Activated CD4-positive, alpha-beta memory T cell treated with anti-CD3 and anti-CD28 coated beads, Interleukin-2, amount 10 ng/mL, durations not matched to agents 7 days and 5 days (primary cell): ENCODE data around the gene TBPL1. TPM values are rescaled to one million over a fixed set of nuclear protein-coding genes. Genes with fewer than 3 reads are reported as not detected.

ENCODE experiments used
- CTCF ChIA-PET: fragments of 350-600 bp; sonication (Branson Sonifier 250); formaldehyde crosslinking; loops from one replicate; lab custom pipeline; 2021; ENCODE audit warnings: antibody characterized with exemption, inconsistent platforms; lab: Charles Lee
- POLR2A ChIA-PET: fragments of 350-600 bp; sonication (Branson Sonifier 250); formaldehyde crosslinking; loops from one replicate; lab custom pipeline; 2021; ENCODE audit warnings: antibody characterized with exemption; lab: Charles Lee
- DNase-seq: peaks from one replicate; pipeline ENCODE4 v3.0.0-alpha.2; 2020
- H3K27ac Mint-ChIP-seq: one replicate; pipeline ENCODE4 v1.8.0; 2021; ENCODE audit warnings: mild to moderate bottlenecking, mixed read lengths
- H3K27me3 Mint-ChIP-seq: one replicate; pipeline ENCODE4 v1.8.0; 2021; ENCODE audit warnings: mixed read lengths
- H3K36me3 Mint-ChIP-seq: one replicate; pipeline ENCODE4 v1.8.0; 2021; ENCODE audit warnings: low read depth, mixed read lengths
- H3K4me1 Mint-ChIP-seq: one replicate; pipeline ENCODE4 v1.8.0; 2021; ENCODE audit warnings: mixed read lengths
- H3K4me3 Mint-ChIP-seq: one replicate; pipeline ENCODE4 v1.8.0; 2021; ENCODE audit warnings: mild to moderate bottlenecking, mixed read lengths
- H3K9me3 Mint-ChIP-seq: one replicate; pipeline ENCODE4 v1.8.0; 2021; ENCODE audit warnings: mixed read lengths
- total RNA-seq, 2 experiments: library from RNA; stranded (reverse); gene quantifications; one replicate each; pipeline ENCODE4 v1.2.3, GENCODE V29; 2021

Gene TBPL1
- total RNA-seq, 2 experiments from 2014 or later: 33.5 to 35.5 TPM

GRCh38 chr6:133986942-133987341 is 33.9 kb downstream of the TBPL1 start:
- ChIA-PET CTCF (interaction anchor here (0.9 to 3.5 kb wide), 3 partner anchors 14 to 110 kb away, joined by 3 to 20 read pairs (median 4); no protein-coding TSS in a partner anchor), POLR2A (no interaction called here)
- Mint-ChIP-seq H3K9me3 (no peaks in the 10 kb centered on the region), H3K27me3 (no peaks in the 10 kb centered on the region), H3K4me3 (no peak overlapping the region), H3K36me3 (peaks cover 44% of the 10 kb centered on the region), H3K27ac (no peak overlapping the region), H3K4me1 (peaks cover 40% of the 10 kb centered on the region)
- DNase-seq: no peak

DNA sequence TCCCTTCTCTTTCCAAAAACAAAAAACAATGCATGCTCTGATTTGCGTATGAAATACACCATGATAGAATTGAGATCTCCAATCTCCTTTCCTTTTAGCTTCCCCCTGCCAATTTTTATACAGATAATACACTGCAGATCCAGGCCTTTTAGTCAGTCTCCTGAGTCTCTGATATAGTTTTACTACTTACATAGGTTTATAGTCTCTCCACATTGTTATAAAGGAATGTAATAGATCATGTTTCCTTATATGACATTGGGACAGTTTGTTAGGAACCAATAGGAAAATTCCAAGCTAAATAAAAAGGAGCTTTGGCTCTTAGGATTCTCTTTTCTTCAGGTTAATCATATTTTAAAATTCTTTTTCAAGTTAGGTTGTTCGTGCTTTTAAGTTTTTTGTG is 36.5 kb downstream of the TBPL1 start:
- no peak for DNase-seq
- H3K9me3 Mint-ChIP-seq: no peaks in the 10 kb centered on the region
- ChIA-PET CTCF (interaction anchor here (1.2 to 2.5 kb wide), 2 partner anchors 16 to 46 kb away, joined by 4 to 8 read pairs; no protein-coding TSS in a partner anchor), POLR2A (no interaction called here)
- peaks cover 19% of the 10 kb centered on the region for H3K4me1 Mint-ChIP-seq
- H3K27me3 Mint-ChIP-seq: no peaks in the 10 kb centered on the region
- no peak overlapping the region for H3K27ac Mint-ChIP-seq
- no peak overlapping the region for H3K4me3 Mint-ChIP-seq
- H3K36me3 Mint-ChIP-seq: peaks cover 27% of the 10 kb centered on the region

DNA sequence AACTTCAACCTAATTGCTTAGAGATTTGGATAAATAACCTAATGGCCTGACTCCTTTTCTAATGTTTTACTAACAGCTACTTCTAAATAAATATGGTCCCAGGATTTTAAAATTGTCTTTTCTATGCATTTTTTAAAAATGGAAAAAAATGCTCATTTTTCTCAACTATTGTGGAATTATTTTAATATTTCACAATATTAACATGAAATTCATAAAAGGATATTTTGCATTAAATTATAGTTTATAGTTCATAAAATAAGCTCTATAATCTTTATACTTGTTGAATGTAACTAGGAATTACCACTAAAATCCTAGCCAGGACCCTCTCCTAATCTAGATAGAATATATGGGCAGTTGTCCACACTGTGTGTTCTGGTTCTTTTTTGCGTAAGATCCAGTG is 37.3 kb downstream of the TBPL1 start:
- H3K27me3 Mint-ChIP-seq: no peaks in the 10 kb centered on the region
- CTCF ChIA-PET: interaction anchor here (2.5 kb wide), 1 partner anchor 17 kb away, joined by 8 read pairs; no protein-coding TSS in a partner anchor
- H3K9me3 Mint-ChIP-seq: no peaks in the 10 kb centered on the region
- H3K4me1 Mint-ChIP-seq: peaks cover 14% of the 10 kb centered on the region
- peaks cover 23% of the 10 kb centered on the region for H3K36me3 Mint-ChIP-seq
- H3K27ac Mint-ChIP-seq: no peak overlapping the region
- DNase-seq: no peak
- H3K4me3 Mint-ChIP-seq: no peak overlapping the region
- POLR2A ChIA-PET: no interaction called here

DNA sequence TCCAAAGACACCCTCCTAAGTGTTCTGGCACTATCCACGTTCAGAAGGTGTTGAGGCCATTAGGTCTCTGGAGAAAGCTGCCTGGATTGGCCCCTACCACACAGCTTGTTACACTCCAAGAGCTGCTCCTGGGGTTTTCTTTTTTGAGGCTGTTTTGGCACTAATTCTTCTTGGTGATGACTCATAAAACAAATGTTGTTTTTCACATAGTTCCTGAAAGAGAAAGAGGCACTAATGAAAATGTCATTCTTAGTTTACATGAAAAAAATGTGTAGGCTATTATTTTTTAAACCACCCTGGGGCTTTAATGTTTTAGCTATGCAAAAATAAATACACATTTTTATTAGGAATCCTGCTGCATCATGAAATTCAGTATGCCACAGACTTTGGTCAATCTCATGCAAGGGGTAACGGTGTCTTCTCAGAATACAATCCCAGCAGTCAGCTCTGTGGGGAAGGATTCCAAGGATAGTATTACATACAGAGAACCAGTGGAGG is 38.1 kb downstream of the TBPL1 start:
- Mint-ChIP-seq H3K27me3 (no peaks in the 10 kb centered on the region), H3K9me3 (no peaks in the 10 kb centered on the region), H3K4me1 (peaks cover 6% of the 10 kb centered on the region), H3K27ac (no peak overlapping the region), H3K36me3 (peaks cover 14% of the 10 kb centered on the region), H3K4me3 (no peak overlapping the region)
- ChIA-PET CTCF (interaction anchor here (1.2 to 2.5 kb wide), 3 partner anchors 9 to 18 kb away, joined by 3 to 8 read pairs (median 6); no protein-coding TSS in a partner anchor), POLR2A (no interaction called here)
- DNase-seq: no peak

GRCh38 chr6:133992992-133993680 is 40.1 kb downstream of the TBPL1 start:
- no peak for DNase-seq
- CTCF ChIA-PET: interaction anchor here (0.6 to 1.0 kb wide), 2 partner anchors 70 to 669 kb away, joined by 3 read pairs; no protein-coding TSS in a partner anchor
- Mint-ChIP-seq H3K27me3 (no peaks in the 10 kb centered on the region), H3K9me3 (no peaks in the 10 kb centered on the region), H3K4me3 (no peak overlapping the region), H3K4me1 (no peaks in the 10 kb centered on the region), H3K36me3 (peaks cover under 1% of the 10 kb centered on the region), H3K27ac (no peak overlapping the region)
- POLR2A ChIA-PET: interaction anchor here (1.6 kb wide), 1 partner anchor 11 kb away, joined by 5 read pairs; no protein-coding TSS in a partner anchor

DNA sequence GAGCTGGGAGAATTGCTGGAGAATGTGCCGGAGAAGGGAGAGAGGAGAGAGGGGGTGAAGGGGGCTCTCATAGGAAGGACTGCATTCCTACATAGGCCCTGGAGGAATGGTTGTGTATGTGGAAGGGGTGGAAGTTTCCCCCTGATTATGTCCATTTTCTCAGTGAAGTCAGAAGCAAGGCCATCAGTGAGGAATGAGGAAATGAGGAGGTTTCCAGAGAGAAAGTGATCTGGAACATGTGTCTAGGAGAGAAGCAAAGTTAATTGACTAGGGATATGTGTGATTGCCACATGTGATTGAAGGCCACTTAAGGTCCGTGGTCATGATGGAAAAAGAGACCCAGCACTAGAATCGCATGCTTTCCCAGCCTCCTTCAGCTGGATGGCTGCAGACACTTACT is 42.3 kb downstream of the TBPL1 start:
- Mint-ChIP-seq H3K27ac (no peak overlapping the region), H3K4me1 (no peaks in the 10 kb centered on the region), H3K27me3 (peaks cover 2% of the 10 kb centered on the region), H3K4me3 (no peak overlapping the region), H3K36me3 (no peaks in the 10 kb centered on the region), H3K9me3 (no peaks in the 10 kb centered on the region)
- no peak for DNase-seq
- ChIA-PET POLR2A (interaction anchor here (1.4 kb wide), 1 partner anchor 10 kb away, joined by 3 read pairs; no protein-coding TSS in a partner anchor), CTCF (no interaction called here)

DNA sequence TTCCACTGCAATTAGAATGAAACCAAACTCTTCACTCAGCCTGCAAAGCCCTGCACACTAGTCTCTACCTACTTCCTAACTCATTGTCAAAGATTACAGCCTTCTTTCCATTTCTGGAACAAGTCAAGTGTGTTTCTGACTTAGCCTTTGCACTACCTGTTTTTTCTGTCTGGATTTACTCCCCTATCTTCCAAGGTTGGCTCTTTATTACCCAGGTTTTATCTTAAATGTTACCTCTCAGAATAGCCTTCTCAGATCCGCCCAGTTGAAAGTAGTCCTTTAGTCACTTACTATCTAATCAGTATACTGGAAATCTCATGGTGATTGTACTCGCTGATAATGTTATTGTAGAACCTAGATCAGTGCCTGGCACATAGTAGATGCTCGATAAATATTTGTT is 42.7 kb downstream of the TBPL1 start:
- H3K4me1 Mint-ChIP-seq: no peaks in the 10 kb centered on the region
- H3K4me3 Mint-ChIP-seq: no peak overlapping the region
- DNase-seq: no peak
- H3K36me3 Mint-ChIP-seq: no peaks in the 10 kb centered on the region
- no peaks in the 10 kb centered on the region for H3K9me3 Mint-ChIP-seq
- peaks cover 6% of the 10 kb centered on the region for H3K27me3 Mint-ChIP-seq
- H3K27ac Mint-ChIP-seq: no peak overlapping the region
- CTCF ChIA-PET: no interaction called here
- POLR2A ChIA-PET: interaction anchor here (1.2 kb wide), 1 partner anchor 42 kb away, joined by 6 read pairs; the partner anchor contains the start of gene TBPL1

- Mint-ChIP-seq H3K27ac (no peak overlapping the region), H3K36me3 (no peaks in the 10 kb centered on the region), H3K27me3 (peaks cover 8% of the 10 kb centered on the region), H3K4me3 (no peak overlapping the region), H3K4me1 (no peaks in the 10 kb centered on the region), H3K9me3 (no peaks in the 10 kb centered on the region)
- ChIA-PET CTCF (interaction anchor here (0.7 kb wide), 1 partner anchor 158 kb away, joined by 3 read pairs; no protein-coding TSS in a partner anchor), POLR2A (no interaction called here)
- DNase-seq: no peak
Observed at GRCh38 chr6:133997267-133997666, 44.2 kb downstream of the TBPL1 start.

DNA sequence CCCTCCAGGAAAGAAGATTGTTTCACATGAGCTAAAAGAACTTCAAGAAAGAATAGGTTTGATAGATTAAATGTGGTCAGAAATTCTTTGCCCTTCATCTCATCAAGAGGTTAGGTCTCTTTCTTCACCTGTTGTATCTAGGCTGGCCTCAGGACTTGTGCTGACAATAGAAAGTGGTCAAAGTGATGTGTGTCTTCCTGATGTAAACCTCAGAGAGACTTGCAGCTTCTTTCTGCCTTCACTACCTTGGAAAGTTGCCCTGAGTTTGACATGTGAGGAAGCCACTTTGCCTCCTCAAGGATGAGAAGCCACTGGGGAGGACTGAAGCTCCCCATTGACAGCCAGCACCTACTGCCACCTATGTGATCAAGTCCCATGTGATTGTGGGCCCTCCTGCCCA is 46.3 kb downstream of the TBPL1 start:
- Mint-ChIP-seq H3K4me1 (no peaks in the 10 kb centered on the region), H3K4me3 (no peak overlapping the region), H3K36me3 (no peaks in the 10 kb centered on the region), H3K27ac (no peak overlapping the region), H3K9me3 (no peaks in the 10 kb centered on the region), H3K27me3 (peaks cover 22% of the 10 kb centered on the region)
- ChIA-PET POLR2A (no interaction called here), CTCF (interaction anchor here (0.8 to 1.1 kb wide), 2 partner anchors 14 to 64 kb away, joined by 3 read pairs; no protein-coding TSS in a partner anchor)
- no peak for DNase-seq

DNA sequence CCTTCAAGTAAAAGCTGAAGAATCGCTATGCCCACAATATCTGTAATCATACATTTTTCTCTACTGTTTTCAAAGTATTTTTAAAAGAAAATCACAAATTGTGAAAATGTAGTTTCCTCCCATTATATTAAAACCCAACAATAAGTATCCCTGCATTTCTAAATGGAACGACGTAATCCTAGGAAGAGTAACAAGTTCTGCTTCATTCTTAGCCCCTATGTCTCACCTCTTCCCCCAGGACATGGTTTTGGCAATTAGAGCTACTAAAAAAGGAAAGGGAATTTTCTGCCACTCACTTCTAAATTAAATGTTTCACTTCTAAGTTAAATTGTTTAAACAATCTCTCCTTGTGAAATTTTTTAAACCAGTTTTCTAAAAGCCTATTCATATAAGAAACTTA is 47.4 kb downstream of the TBPL1 start:
- no peaks in the 10 kb centered on the region for H3K4me1 Mint-ChIP-seq
- no peak overlapping the region for H3K4me3 Mint-ChIP-seq
- no peaks in the 10 kb centered on the region for H3K36me3 Mint-ChIP-seq
- DNase-seq: no peak
- no peak overlapping the region for H3K27ac Mint-ChIP-seq
- H3K9me3 Mint-ChIP-seq: no peaks in the 10 kb centered on the region
- peaks cover 25% of the 10 kb centered on the region for H3K27me3 Mint-ChIP-seq
- CTCF ChIA-PET: interaction anchor here (1.0 kb wide), 1 partner anchor 8 kb away, joined by 3 read pairs; no protein-coding TSS in a partner anchor
- POLR2A ChIA-PET: no interaction called here

DNA sequence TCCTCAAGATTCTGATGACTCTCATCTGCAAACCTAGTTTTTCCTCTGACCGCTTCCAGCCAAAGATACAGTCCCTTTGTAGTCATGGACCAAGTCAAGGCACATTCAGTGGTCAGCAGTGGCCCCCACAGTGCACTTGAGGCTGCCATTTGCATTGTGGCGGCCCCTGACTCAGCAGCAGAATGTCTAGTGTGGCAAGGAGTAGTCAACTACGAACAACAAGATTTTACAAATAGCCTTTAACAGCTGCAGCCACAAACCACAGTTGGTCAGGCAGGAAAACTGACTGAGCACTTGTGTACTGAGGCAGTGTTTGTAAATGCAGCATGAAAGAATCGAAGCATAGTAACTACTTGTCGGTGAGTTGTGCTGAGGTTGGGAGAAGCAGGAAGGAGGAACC is 49.8 kb downstream of the TBPL1 start:
- Mint-ChIP-seq H3K4me1 (no peaks in the 10 kb centered on the region), H3K9me3 (no peaks in the 10 kb centered on the region), H3K36me3 (no peaks in the 10 kb centered on the region), H3K27me3 (peaks cover 33% of the 10 kb centered on the region), H3K27ac (no peak overlapping the region), H3K4me3 (no peak overlapping the region)
- ChIA-PET POLR2A (no interaction called here), CTCF (no interaction called here)
- no peak for DNase-seq

GRCh38 chr6:134003542-134003951 is 50.5 kb downstream of the TBPL1 start:
- Mint-ChIP-seq H3K9me3 (no peaks in the 10 kb centered on the region), H3K27ac (no peak overlapping the region), H3K36me3 (no peaks in the 10 kb centered on the region), H3K4me1 (no peaks in the 10 kb centered on the region), H3K27me3 (peaks cover 33% of the 10 kb centered on the region), H3K4me3 (no peak overlapping the region)
- ChIA-PET POLR2A (no interaction called here), CTCF (interaction anchor here (1.1 kb wide), 1 partner anchor 60 kb away, joined by 4 read pairs; no protein-coding TSS in a partner anchor)
- DNase-seq: no peak

- Mint-ChIP-seq H3K36me3 (no peaks in the 10 kb centered on the region), H3K27me3 (peaks cover 31% of the 10 kb centered on the region), H3K27ac (no peak overlapping the region), H3K4me1 (no peaks in the 10 kb centered on the region), H3K9me3 (no peaks in the 10 kb centered on the region), H3K4me3 (no peak overlapping the region)
- ChIA-PET CTCF (interaction anchor here (0.5 kb wide), 1 partner anchor 422 kb away, joined by 3 read pairs; no protein-coding TSS in a partner anchor), POLR2A (no interaction called here)
- DNase-seq: no peak
Observed at GRCh38 chr6:134004714-134005113, 51.7 kb downstream of the TBPL1 start.
